Measurements from ENCODE around the gene IL34. TPM values are rescaled to one million over a fixed set of nuclear protein-coding genes. Genes with fewer than 3 reads are reported as not detected.
A peak's percentile ranks its signal among the peaks of the same experiment; 100 is the strongest.

The IL34 gene
- total RNA-seq, 1 experiment from 2014 or later: 4.4 TPM

DNA sequence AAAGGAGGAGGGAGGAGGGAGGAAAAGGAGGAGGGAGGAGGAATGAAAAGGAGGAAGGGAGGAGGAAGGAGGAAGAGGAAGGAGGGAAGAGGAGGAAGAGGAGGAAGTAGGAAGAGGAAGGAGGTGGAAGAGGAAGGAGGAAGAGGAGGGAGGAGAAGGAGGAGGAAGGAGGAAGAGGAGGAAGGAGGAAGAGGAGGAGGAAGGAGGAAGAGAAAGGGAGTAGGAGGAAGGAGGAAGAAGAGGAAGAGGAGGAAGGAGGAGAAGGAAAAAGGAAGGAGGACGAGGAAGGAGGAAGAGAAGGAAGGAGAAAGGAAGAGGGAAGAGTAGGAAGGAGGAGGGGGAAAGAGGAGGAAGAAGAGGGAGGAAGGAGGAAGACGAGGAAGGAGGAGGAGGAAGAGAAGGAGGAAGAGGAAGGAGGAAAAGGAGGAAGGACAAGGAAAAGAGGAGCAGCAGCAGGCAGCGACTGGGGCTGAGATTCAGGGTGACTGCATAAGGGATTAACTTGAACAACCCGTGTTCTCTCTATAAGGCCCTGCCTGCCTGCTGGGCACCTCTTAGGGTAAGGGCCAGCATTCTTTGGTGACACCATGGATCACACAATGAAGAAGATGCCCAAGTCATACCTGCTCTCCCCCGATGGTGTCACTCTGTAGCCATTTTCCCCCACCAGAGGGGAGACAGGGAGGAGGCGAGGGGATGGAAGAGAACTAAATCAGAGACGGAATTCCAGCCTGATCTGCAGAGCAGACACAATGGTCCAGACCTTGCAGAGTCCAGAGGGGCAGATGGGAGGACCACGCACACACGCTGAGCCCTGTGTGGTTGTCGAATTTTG, 1.4 kb upstream of the IL34 start:
- Histone ChIP-seq H4K20me1 (ENCODE audit: control insufficient read depth, insufficient read depth, insufficient read length) (no peaks in the 10 kb centered on the region), H3T11ph (ENCODE audit: low read length) (no peak overlapping the region), H3K79me1 (ENCODE audit: insufficient read depth, low read depth, low read length, poor library complexity, severe bottlenecking) (no peaks in the 10 kb centered on the region), H3K4me1 (ENCODE audit: insufficient read depth, low read length) (no peaks in the 10 kb centered on the region), H2BK20ac (ENCODE audit: low read depth, low read length, poor library complexity, severe bottlenecking) (no peak overlapping the region), H3K23ac (ENCODE audit: insufficient read length, low read depth, low read length) (no peak overlapping the region), H2AK5ac (ENCODE audit: insufficient read length, low read length) (no peak overlapping the region), H4K5ac (ENCODE audit: insufficient read length, low read depth, low read length) (no peak overlapping the region), H3K14ac (ENCODE audit: insufficient read depth, low read length) (no peak overlapping the region), H3K27me3 (ENCODE audit: insufficient read depth, low read length) (no peaks in the 10 kb centered on the region), H3K23me2 (ENCODE audit: insufficient read length, low read depth, low read length, poor library complexity, severe bottlenecking) (no peaks in the 10 kb centered on the region), H3K56ac (ENCODE audit: insufficient read length, low read depth, low read length) (no peak overlapping the region), H3K9me3 (ENCODE audit: control insufficient read depth, low read depth, low read length) (no peaks in the 10 kb centered on the region), H3K27ac (ENCODE audit: insufficient read length, low read depth, low read length) (no peak overlapping the region), H3K79me2 (ENCODE audit: insufficient read depth, low read length) (no peaks in the 10 kb centered on the region), H2BK12ac (ENCODE audit: insufficient read length, low read depth, low read length) (no peak overlapping the region), H2BK120ac (ENCODE audit: low read depth, low read length, poor library complexity, severe bottlenecking) (no peak overlapping the region), H2BK5ac (ENCODE audit: insufficient read length, low read length) (no peak overlapping the region), H3K4me2 (ENCODE audit: insufficient read depth, insufficient read length, low read length) (no peak overlapping the region), H3K9ac (ENCODE audit: extremely low read depth, insufficient read length, low read length) (no peak overlapping the region), H4K91ac (ENCODE audit: insufficient read length, low read depth, low read length) (no peak overlapping the region), H3K18ac (ENCODE audit: insufficient read length, low read depth, low read length) (no peak overlapping the region), H2AFZ (ENCODE audit: low read length) (no peak overlapping the region), H3K4ac (ENCODE audit: low read depth, low read length) (no peak overlapping the region), H2BK15ac (ENCODE audit: low read depth, low read length) (no peak overlapping the region), H4K8ac (replicated peaks; ENCODE audit: insufficient read length, low read depth, low read length) (no peak overlapping the region)
- DNase-seq: peak; percentile 31
- TF ChIP-seq, protein P1, sequence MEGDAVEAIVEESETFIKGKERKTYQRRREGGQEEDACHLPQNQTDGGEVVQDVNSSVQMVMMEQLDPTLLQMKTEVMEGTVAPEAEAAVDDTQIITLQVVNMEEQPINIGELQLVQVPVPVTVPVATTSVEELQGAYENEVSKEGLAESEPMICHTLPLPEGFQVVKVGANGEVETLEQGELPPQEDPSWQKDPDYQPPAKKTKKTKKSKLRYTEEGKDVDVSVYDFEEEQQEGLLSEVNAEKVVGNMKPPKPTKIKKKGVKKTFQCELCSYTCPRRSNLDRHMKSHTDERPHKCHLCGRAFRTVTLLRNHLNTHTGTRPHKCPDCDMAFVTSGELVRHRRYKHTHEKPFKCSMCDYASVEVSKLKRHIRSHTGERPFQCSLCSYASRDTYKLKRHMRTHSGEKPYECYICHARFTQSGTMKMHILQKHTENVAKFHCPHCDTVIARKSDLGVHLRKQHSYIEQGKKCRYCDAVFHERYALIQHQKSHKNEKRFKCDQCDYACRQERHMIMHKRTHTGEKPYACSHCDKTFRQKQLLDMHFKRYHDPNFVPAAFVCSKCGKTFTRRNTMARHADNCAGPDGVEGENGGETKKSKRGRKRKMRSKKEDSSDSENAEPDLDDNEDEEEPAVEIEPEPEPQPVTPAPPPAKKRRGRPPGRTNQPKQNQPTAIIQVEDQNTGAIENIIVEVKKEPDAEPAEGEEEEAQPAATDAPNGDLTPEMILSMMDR (conservative IDR thresholded peaks at IDR 0.05): peak; percentile 12; the same call in 1 of the 3 replicates
- no peak overlapping the region for H3K4me3 Mint-ChIP-seq
- no CpG with 5 or more reads among the region's 10 CpGs for WGBS (ENCODE audit: extremely low coverage, insufficient read length, low lambda C conversion rate)
- H3K27me3 Mint-ChIP-seq (ENCODE audit: low read depth): no peaks in the 10 kb centered on the region; the same call in 1 of the 2 replicates
- peak overlapping the region in 1 of 3 experiments; percentile 70; a peak in 1 of 7 replicates for H3K27ac Mint-ChIP-seq
- peaks cover 4 to 6% of the 10 kb centered on the region in 2 experiments; a peak in 2 of 5 replicates for H3K9me3 Mint-ChIP-seq
- H3K4me1 Mint-ChIP-seq: peaks cover 5 to 6% of the 10 kb centered on the region in 2 experiments
- H3K36me3 Mint-ChIP-seq (ENCODE audit: insufficient read depth in 1 of 3, low read depth in 3 of 3): peaks cover 0 to 11% (median 6%) of the 10 kb centered on the region in 3 experiments; a peak in 6 of 7 replicates

All from H9 (cell line).